ENCODE measurements around the gene SMYD3. TPM values are rescaled to one million over a fixed set of nuclear protein-coding genes. Genes with fewer than 3 reads are reported as not detected.

Gene SMYD3
- total and polyA plus RNA-seq, 2 of the 13 experiments (the other 11 are each of a cell fraction or from before 2014, with no cell fraction given) = 27.7 to 35.8 TPM

DNA sequence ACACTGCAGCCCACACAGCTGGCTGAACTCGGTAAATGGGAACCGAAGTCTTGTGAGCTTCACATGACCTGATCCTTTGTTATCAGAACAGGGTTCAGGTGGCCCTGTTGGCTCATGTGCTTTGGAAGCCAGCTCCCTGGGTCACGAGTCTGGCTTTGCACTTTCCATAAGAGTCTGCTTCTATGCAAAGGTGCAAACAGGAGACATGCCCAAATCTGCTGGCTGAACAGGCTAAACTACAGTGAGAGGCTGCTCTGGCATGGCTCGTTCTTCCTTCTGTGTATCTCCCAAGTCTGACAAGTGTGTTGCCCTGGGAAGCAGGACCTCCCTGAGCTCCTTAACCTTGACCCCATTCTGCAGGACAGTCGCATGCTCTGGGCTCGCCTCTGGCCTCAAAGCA is 802.7 kb downstream of the SMYD3 start (continued):
- TF ChIP-seq, protein P1, sequence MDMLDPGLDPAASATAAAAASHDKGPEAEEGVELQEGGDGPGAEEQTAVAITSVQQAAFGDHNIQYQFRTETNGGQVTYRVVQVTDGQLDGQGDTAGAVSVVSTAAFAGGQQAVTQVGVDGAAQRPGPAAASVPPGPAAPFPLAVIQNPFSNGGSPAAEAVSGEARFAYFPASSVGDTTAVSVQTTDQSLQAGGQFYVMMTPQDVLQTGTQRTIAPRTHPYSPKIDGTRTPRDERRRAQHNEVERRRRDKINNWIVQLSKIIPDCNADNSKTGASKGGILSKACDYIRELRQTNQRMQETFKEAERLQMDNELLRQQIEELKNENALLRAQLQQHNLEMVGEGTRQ (IDR thresholded peaks at IDR 0.05; ENCODE audit: low read depth, low read length) = no peak
- TF ChIP-seq, protein P1 (CRISPR knock-in tag; IDR thresholded peaks at IDR 0.05; ENCODE audit: borderline replicate concordance) = no peak
- TF ChIP-seq DR1 (CRISPR knock-in tag; IDR thresholded peaks at IDR 0.05) (no peak), PTBP1 (IDR thresholded peaks at IDR 0.05; ENCODE audit: low read depth, low read length, poor library complexity, severe bottlenecking) (no peak)

DNA sequence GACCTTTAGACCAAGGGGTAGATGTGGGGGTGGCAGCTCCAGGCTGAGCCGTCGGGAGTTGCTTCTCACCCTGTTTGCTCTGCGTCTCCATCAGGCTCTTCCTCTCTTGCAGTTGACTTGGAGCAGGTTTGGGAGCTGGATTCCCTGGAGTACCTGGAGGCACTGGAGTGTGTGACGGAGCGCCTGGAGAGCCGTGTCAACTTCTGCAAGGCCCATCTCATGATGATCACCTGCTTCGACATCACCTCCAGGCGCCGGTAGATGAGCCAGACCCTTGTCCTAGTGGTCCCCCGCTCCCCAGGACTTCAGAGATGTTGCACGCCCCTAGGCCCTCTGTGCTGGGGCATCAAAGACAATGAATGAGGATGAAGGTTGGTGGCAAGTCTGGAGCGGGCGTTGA is 804.7 kb downstream of the SMYD3 start:
- CTCF ChIA-PET (ENCODE audit: low intra/inter-chr PET ratio, low total read pairs) = no interaction called here
- BruUV-seq (replicated peaks) = no TSS peak
- in situ Hi-C loops (cut with HindIII; ENCODE audit: extremely low pct_ligation_motif_present, low pct_unique_long_range_greater_than_20kb) = no loop called here

More for the DNA sequence above, 804.7 kb downstream of the SMYD3 start:
- intact Hi-C loops (cut with micrococcal nuclease; ENCODE audit: unreplicated experiment) = loop anchor here (1.0 kb wide), 1 partner anchor 301 kb away; no protein-coding TSS in a partner anchor
- Histone ChIP-seq H3K27ac (ENCODE audit: extremely low read length, insufficient read depth, low read length) (no peak overlapping the region), H3K4me3 (replicated peaks in 1 of 3; ENCODE audit: insufficient read depth in 1 of 3, low read depth in 2 of 3, low read length in 3 of 3) (no peak overlapping the region), H3K4me1 (ENCODE audit: insufficient read depth, low read length) (peaks cover 7% of the 10 kb centered on the region; the same call in 1 of the 2 replicates), H3K9ac (ENCODE audit: insufficient read depth, low read depth, low read length) (no peak overlapping the region), H4K20me1 (ENCODE audit: insufficient read depth, low read length) (no peaks in the 10 kb centered on the region), H3K9me3 (ENCODE audit: low read length) (no peaks in the 10 kb centered on the region), H3K36me3 (replicated peaks in 1 of 2; ENCODE audit: control insufficient read depth in 1 of 2, insufficient read depth in 2 of 2, low read length in 2 of 2) (no peaks in the 10 kb centered on the region), H3K4me2 (ENCODE audit: low read depth, low read length) (no peak overlapping the region), H2AFZ (ENCODE audit: low read length) (no peak overlapping the region), H3K27me3 (ENCODE audit: control insufficient read depth in 1 of 2, insufficient read depth in 2 of 2, low read length in 2 of 2) (no peaks in the 10 kb centered on the region), H3K79me2 (ENCODE audit: insufficient read depth, low read length) (no peaks in the 10 kb centered on the region)
- ATAC-seq = no peak
- no peak for DNase-seq (ENCODE audit: low spot score)
- POLR2A ChIA-PET = no interaction called here
- no peak for FAIRE-seq
- TF ChIP-seq, protein P2, sequence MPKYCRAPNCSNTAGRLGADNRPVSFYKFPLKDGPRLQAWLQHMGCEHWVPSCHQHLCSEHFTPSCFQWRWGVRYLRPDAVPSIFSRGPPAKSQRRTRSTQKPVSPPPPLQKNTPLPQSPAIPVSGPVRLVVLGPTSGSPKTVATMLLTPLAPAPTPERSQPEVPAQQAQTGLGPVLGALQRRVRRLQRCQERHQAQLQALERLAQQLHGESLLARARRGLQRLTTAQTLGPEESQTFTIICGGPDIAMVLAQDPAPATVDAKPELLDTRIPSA (CRISPR knock-in tag; IDR thresholded peaks at IDR 0.05; ENCODE audit: borderline replicate concordance) = no peak
- TF ChIP-seq ZNF614 (CRISPR knock-in tag; IDR thresholded peaks at IDR 0.05; ENCODE audit: borderline replicate concordance) (no peak), ZNF678 (CRISPR knock-in tag; IDR thresholded peaks at IDR 0.05) (no peak), GABPA (IDR thresholded peaks at IDR 0.05; ENCODE audit: low read depth, low read length) (no peak), GABPA (CRISPR knock-in tag; IDR thresholded peaks at IDR 0.05; ENCODE audit: low read depth) (no peak), AHR (CRISPR knock-in tag; IDR thresholded peaks at IDR 0.05) (no peak)
- TF ChIP-seq, protein P3, sequence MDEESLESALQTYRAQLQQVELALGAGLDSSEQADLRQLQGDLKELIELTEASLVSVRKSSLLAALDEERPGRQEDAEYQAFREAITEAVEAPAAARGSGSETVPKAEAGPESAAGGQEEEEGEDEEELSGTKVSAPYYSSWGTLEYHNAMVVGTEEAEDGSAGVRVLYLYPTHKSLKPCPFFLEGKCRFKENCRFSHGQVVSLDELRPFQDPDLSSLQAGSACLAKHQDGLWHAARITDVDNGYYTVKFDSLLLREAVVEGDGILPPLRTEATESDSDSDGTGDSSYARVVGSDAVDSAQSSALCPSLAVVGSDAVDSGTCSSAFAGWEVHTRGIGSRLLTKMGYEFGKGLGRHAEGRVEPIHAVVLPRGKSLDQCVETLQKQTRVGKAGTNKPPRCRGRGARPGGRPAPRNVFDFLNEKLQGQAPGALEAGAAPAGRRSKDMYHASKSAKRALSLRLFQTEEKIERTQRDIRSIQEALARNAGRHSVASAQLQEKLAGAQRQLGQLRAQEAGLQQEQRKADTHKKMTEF (CRISPR knock-in tag; IDR thresholded peaks at IDR 0.05) = no peak
- 91% methylated on average over 7 of the region's 13 CpGs for WGBS (ENCODE audit: low lambda C conversion rate)
